ENCODE data around the gene CX3CL1.

DNA sequence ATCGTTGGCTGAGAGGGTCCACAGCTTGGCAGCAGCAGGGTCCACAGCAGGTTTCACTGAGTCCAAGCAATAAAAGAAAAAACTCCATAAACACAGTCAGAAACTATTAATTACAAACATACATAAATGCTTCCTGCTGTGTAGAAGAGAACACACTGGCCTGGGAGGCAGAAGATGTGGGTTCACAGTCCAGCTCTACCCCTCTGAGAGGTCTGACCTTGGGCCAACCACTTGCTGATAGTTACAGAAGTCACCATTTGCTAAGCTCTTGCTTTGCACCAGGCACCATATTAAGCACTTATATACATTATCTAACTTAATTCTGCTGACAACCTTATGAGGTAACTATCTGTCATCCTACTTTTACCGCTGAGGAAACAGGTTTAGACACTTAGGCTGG is 60.2 kb downstream of the CX3CL1 start:
- no peak for TF ChIP-seq EP300 (conservative IDR thresholded peaks at IDR 0.05; ENCODE audit: poor library complexity, severe bottlenecking)
- no peak for TF ChIP-seq EZH2 (IDR thresholded peaks at IDR 0.05; ENCODE audit: borderline replicate concordance, insufficient read depth, low read length, poor library complexity, severe bottlenecking)
- TF ChIP-seq, protein P1, sequence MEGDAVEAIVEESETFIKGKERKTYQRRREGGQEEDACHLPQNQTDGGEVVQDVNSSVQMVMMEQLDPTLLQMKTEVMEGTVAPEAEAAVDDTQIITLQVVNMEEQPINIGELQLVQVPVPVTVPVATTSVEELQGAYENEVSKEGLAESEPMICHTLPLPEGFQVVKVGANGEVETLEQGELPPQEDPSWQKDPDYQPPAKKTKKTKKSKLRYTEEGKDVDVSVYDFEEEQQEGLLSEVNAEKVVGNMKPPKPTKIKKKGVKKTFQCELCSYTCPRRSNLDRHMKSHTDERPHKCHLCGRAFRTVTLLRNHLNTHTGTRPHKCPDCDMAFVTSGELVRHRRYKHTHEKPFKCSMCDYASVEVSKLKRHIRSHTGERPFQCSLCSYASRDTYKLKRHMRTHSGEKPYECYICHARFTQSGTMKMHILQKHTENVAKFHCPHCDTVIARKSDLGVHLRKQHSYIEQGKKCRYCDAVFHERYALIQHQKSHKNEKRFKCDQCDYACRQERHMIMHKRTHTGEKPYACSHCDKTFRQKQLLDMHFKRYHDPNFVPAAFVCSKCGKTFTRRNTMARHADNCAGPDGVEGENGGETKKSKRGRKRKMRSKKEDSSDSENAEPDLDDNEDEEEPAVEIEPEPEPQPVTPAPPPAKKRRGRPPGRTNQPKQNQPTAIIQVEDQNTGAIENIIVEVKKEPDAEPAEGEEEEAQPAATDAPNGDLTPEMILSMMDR (IDR thresholded peaks at IDR 0.05; ENCODE audit: poor library complexity, severe bottlenecking), result no peak
- TF ChIP-seq REST (IDR thresholded peaks at IDR 0.05; ENCODE audit: borderline replicate concordance), result no peak

All from neural cell (in vitro differentiated cells).